H1 (cell line): ENCODE results near the gene SLC39A11. TPM values are rescaled to one million over a fixed set of nuclear protein-coding genes. Genes with fewer than 3 reads are reported as not detected.

Source experiments
- ASH2L ChIP-seq: fragments of 200-600, 300-600 bp; sonication (generic); IDR thresholded peaks from one replicate; pipeline ENCODE4 v1.7.1; 2017; ENCODE audit warnings: low read length
- JUN ChIP-seq: IDR thresholded peaks from 2 replicates; pipeline ENCODE4 v1.6.1; 2011; ENCODE audit warnings: low read depth, mild to moderate bottlenecking, improper control_type of control experiment, low read length
- polyA plus RNA-seq, 7 experiments: library from polyadenylated mRNA; depleted of rRNA in 3 of 7; stranded (reverse) in 5 of 7; unstranded in 2 of 7; fragments of >200 nt in 5 of 7; fragments of 200-250 nt in 2 of 7; gene quantifications; 1 replicate in 5 of 7; 2 replicates in 1 of 7; 4 replicates in 1 of 7; pipeline versions ENCODE4 v1.2.1 to v1.2.3, GENCODE V29; 2011 to 2013; ENCODE audit warnings: missing spikeins in 2 of 7, mixed read lengths in 2 of 7
- total RNA-seq: library from RNA; stranded (reverse); fragmentation: NEBNext Ultra II Directional; extraction: Animal tissue kit (Norgen Biotek cat#: 25700); gene quantifications from 2 replicates; pipeline ENCODE4 v1.2.1, GENCODE V29; 2021
- TF ChIP-seq, protein P1 (sequence below): fragments of 300-600 bp; sonication (generic); IDR thresholded peaks from 2 replicates; pipeline ENCODE4 v1.7.1; 2012; ENCODE audit warnings: low read length, moderate library complexity, mild to moderate bottlenecking, inconsistent platforms; ENCODE audit not compliant: insufficient replicate concordance
- TF ChIP-seq, protein P2 (sequence below): IDR thresholded peaks from 2 replicates; pipeline ENCODE4 v1.6.1; 2011; ENCODE audit warnings: low read length, improper control_type of control experiment

Gene SLC39A11
- total and polyA plus RNA-seq, 2 of the 8 experiments (the other 6 are each of a cell fraction or from before 2014, with no cell fraction given), result 12.2 to 19.6 TPM

DNA sequence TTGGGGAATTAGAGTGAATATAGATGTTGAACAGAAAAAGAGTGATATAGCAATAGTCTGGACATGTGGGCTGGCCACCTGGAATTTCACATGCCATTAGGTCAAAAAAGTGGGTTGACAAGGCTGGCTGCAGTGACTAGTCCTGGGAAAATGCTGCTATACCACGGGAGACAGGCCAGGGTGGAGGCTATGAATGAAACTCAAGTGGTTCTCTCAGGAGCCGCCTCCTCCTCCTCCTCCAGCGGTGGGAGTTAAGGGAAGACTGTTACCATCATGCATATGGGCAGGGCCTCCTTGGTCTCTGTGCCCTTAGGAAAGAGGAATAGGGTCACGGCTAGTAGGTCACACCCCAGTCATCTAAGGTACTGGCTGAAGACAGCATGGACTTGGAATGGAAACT is 448.0 kb downstream of the SLC39A11 start (continued):
- TF ChIP-seq, protein P1, sequence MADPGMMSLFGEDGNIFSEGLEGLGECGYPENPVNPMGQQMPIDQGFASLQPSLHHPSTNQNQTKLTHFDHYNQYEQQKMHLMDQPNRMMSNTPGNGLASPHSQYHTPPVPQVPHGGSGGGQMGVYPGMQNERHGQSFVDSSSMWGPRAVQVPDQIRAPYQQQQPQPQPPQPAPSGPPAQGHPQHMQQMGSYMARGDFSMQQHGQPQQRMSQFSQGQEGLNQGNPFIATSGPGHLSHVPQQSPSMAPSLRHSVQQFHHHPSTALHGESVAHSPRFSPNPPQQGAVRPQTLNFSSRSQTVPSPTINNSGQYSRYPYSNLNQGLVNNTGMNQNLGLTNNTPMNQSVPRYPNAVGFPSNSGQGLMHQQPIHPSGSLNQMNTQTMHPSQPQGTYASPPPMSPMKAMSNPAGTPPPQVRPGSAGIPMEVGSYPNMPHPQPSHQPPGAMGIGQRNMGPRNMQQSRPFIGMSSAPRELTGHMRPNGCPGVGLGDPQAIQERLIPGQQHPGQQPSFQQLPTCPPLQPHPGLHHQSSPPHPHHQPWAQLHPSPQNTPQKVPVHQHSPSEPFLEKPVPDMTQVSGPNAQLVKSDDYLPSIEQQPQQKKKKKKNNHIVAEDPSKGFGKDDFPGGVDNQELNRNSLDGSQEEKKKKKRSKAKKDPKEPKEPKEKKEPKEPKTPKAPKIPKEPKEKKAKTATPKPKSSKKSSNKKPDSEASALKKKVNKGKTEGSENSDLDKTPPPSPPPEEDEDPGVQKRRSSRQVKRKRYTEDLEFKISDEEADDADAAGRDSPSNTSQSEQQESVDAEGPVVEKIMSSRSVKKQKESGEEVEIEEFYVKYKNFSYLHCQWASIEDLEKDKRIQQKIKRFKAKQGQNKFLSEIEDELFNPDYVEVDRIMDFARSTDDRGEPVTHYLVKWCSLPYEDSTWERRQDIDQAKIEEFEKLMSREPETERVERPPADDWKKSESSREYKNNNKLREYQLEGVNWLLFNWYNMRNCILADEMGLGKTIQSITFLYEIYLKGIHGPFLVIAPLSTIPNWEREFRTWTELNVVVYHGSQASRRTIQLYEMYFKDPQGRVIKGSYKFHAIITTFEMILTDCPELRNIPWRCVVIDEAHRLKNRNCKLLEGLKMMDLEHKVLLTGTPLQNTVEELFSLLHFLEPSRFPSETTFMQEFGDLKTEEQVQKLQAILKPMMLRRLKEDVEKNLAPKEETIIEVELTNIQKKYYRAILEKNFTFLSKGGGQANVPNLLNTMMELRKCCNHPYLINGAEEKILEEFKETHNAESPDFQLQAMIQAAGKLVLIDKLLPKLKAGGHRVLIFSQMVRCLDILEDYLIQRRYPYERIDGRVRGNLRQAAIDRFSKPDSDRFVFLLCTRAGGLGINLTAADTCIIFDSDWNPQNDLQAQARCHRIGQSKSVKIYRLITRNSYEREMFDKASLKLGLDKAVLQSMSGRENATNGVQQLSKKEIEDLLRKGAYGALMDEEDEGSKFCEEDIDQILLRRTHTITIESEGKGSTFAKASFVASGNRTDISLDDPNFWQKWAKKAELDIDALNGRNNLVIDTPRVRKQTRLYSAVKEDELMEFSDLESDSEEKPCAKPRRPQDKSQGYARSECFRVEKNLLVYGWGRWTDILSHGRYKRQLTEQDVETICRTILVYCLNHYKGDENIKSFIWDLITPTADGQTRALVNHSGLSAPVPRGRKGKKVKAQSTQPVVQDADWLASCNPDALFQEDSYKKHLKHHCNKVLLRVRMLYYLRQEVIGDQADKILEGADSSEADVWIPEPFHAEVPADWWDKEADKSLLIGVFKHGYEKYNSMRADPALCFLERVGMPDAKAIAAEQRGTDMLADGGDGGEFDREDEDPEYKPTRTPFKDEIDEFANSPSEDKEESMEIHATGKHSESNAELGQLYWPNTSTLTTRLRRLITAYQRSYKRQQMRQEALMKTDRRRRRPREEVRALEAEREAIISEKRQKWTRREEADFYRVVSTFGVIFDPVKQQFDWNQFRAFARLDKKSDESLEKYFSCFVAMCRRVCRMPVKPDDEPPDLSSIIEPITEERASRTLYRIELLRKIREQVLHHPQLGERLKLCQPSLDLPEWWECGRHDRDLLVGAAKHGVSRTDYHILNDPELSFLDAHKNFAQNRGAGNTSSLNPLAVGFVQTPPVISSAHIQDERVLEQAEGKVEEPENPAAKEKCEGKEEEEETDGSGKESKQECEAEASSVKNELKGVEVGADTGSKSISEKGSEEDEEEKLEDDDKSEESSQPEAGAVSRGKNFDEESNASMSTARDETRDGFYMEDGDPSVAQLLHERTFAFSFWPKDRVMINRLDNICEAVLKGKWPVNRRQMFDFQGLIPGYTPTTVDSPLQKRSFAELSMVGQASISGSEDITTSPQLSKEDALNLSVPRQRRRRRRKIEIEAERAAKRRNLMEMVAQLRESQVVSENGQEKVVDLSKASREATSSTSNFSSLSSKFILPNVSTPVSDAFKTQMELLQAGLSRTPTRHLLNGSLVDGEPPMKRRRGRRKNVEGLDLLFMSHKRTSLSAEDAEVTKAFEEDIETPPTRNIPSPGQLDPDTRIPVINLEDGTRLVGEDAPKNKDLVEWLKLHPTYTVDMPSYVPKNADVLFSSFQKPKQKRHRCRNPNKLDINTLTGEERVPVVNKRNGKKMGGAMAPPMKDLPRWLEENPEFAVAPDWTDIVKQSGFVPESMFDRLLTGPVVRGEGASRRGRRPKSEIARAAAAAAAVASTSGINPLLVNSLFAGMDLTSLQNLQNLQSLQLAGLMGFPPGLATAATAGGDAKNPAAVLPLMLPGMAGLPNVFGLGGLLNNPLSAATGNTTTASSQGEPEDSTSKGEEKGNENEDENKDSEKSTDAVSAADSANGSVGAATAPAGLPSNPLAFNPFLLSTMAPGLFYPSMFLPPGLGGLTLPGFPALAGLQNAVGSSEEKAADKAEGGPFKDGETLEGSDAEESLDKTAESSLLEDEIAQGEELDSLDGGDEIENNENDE, result no peak
- no peak for TF ChIP-seq ASH2L
- TF ChIP-seq, protein P2, sequence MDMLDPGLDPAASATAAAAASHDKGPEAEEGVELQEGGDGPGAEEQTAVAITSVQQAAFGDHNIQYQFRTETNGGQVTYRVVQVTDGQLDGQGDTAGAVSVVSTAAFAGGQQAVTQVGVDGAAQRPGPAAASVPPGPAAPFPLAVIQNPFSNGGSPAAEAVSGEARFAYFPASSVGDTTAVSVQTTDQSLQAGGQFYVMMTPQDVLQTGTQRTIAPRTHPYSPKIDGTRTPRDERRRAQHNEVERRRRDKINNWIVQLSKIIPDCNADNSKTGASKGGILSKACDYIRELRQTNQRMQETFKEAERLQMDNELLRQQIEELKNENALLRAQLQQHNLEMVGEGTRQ, result no peak
- TF ChIP-seq JUN, result no peak
